DMS 273 (cell line): ENCODE measurements around the gene EIF3M.
A peak's percentile ranks its signal among the peaks of the same experiment; 100 is the strongest.

Source experiments
- DNase-seq: peaks from one replicate; lab custom pipeline; 2025; ENCODE audit not compliant: unreplicated experiment; lab: John Stamatoyannopoulos, UW

The EIF3M gene

DNA sequence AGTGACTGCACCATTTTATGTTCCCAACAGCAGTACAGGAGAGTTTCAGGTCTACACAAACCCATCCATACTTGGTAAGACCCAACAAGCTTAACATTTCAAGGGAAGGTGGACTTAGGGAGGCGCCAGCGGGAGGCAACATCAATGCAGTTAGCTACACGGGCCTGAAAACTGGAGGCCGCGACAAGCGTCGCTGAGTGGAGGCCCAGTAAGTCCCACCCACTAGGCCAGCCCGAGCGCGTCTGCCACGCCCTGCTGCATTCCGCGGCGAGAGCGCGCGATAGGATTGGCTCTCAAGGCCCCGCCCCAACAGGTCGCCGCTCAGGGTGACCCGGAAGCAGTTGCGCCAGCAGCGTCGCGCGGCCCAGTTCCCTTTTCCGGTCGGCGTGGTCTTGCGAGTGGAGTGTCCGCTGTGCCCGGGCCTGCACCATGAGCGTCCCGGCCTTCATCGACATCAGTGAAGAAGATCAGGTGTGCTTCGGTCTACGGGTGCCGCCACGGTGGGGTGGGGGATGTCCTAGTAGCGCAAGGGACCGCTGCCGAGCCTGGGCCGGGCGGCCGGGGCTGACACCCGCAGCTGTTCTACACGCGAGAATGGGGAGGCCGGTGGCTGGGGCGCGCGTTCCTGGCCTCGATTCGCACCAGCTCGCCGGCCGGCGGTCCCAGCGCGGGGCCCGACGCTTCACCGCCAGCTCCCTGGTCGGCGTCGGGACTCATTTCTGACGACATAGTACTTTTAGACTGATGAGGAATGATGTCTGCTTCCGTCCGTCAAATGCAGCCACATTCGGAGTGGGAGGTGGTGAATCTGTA, at the start of gene EIF3M:
TSS of gene EIF3M (plus strand) at position 373 of the 813 bp plus-strand sequence. CDS start at position 430, 57 bp downstream.
- DNase-seq, result peak; percentile 96

DNA sequence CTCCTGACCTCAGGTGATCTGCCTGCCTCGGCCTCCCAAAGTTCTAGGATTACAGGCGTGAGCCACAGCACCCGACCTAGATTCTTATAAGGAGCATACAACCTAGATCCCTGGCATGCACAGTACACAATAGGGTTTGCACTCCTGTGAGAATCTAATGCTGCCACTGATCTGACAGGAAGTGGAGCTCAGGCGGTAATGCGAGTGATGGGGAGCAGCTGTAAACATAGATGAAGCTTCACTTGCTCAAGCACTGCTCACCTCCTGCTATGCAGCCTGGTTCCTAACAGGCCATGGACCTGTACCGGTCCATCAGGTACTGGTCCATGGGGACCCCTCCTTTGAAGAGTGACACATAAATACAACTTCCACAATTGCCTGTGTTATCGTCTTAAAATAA, 44.8 kb upstream of the EIF3M start:
- no peak for DNase-seq

DNA sequence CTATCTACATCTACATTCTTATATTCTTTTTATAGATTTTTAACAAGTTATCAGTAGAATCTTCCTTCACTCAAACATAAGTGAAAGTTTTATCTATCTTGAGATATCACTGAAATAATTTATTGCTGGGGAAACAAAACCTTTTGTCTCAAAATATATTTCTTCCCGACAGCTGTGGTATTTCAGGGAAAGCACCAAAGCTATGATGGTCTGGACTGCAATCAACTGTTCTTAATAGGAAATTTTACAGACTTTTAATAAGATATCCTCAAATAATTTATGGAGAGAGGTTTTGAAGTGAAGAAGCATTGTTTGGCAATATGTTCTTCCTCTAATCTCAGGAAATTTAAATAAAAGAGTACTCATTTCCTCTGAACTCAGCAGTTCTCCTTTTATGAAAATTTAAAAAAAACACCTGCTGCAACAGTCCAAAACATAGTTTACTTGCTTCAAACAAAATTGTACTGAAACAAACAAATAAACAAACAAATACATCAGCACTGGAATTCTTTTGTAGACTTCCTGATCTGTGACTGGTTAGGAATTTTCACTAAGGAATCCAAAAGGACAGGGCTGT, 33.9 kb upstream of the EIF3M start:
- no peak for DNase-seq

DNA sequence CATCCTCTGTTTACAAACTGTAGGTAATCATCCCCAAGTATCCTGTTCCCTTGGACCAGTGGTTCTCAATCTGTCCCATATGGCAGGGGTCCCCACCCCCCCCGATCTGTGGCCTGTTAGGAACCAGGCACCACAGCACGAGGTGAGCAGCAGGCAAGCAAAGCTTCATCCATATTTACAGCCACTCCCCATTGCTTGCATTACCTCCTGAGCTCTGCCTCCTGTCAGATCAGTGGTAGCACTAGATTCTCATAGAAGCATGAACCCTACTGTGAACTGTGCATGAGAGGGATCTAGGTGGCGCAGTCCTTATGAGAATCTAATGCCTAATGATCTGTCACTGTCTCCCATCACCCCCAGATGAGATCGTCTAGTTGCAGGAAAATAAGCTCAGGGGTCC, 33.4 kb upstream of the EIF3M start:
- peak; percentile 9 for DNase-seq

DNA sequence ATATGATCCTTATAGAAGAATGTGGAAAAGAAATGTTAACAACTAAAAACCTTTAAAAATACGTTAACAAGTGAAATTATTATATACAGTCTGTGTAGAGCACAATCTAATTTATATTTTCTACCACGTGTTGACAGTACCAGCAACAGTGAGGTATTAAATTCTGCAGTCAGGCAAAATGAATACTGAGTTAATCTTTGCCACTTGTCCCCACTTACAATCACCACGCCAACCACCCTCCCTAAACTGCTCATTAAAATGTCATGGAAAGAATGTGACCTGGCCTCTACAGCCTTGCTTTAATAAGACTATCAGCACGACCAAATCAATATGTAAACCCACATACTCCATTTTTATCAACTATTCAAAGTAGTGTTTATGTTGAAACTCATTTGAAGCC, 28.5 kb upstream of the EIF3M start:
- no peak for DNase-seq

DNA sequence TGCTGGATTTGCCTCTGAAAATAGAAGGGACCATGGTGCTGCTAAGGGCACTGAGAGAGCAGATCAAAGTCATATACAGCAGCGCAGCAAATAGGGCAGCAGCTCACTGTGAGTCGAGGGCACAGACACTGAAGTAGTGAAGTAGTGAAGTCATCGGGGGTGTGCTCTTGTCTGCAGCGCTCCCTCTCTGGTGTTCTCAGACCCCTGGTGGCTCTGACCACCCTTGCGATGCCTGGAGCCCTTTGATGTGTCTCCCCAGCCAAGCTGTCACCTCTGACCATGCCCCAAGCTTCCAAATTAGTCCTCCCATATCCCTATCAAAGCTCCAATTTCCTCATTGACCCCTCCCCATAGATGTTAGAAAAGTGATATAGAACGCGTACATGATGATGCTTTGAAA, 27.7 kb upstream of the EIF3M start:
- no peak for DNase-seq

DNA sequence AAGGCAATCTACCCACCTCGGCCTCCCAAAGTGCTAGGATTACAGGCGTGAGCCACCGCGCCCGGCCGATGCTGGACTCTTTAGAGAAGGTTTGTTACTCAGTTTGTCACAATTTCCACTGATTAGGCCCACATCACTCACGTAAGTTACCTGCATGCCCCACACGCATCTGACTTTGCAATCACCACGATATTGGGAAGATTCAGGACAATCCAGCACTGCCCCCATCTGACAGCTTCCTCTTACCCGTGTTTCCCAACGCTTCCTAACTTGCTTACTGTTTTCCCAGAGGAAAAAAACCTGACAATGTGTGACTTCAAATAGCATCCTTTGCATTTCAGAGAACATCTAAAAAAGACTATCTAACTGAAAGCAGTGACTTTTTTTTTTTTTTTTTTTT, 21.8 kb upstream of the EIF3M start:
- DNase-seq, result peak; percentile 1

DNA sequence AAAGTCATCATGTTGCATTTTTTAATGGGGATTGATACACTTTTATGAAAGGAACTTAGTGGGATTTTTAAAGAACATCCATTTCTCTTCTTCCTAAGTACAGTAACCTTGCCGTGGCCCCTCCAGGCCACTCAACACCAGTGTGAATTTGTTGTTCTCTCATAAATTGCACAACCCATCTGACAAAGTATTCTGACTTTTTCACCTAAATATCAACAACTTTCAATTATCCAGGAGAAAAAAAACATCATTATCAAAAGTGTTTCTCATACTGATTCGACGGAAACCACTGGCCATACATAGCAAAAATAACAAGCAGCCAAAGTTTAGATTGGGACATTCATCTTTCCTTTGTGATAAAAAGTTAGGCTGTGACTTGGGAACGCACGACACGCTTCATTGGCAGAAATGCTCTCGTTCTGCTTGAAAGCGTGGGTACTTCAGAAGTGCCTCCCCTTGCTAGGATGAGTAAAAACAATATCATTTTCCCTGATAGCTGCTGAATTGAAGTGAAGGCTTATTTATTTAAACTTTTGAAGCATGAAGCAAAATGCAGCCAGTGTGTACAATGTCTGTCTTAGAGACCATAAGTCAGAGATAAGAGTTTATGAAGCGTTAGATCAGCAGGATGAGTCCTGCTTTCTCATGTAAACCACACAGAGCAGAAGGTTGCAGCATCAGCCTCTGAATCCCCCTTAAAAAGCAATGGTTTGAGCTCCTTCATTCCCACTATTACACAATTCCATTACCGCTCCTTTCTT, 20.6 kb upstream of the EIF3M start:
- DNase-seq, result no peak

DNA sequence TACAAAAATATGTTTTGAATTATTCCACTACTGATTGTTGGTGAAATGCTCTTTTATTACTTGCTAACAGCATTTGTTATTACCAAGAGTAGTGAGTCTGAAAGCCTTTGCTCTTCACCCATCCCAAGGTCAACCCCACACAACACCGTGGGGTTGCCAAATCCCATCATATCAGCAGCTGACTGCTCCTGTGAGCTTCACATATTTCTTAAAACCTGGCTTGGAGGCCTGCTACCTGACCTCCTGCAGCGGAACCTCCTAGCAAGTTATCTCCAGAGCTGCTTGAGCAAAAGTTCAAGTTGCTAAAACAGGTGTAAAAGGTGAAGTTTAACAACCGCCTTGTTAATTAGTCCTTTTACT, 20.1 kb upstream of the EIF3M start:
- no peak for DNase-seq

DNA sequence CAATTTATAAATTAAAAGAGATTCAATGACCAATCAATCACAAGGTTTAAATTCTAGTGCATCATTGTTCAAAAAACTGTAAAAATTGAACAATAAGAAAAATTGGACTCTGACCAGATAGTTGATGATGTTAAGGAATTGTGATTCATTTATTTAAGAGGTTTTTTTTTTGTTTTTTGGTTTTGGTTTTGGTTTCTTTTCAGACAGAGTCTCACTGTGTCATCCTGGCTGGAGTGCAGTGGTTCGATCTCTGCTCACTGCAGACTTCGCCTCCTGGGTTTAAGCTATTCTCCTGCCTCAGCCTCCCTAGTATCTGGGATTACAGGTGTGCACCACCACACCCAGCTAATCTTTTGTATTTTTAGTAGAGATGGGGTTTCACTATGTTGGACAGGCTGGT, 17.1 kb upstream of the EIF3M start:
- no peak for DNase-seq

DNA sequence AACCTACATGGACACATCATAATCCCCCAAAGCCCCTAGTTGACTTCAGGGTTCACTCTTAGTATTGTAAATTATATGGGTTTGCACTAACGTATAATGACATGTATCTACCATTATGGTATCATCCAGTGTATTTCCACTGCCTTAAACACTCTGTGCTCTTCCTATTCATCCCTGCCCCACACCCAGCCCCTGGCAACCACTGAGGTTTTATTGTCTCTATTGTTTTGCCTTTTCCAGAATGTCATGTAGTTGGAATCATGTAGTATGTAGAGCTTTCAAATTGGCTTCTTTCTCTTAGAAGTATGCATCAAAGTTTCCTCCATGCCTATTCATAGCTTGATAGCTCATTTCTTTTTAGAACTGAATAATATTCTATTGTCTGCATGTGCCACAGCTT, 16.5 kb upstream of the EIF3M start:
- no peak for DNase-seq

DNA sequence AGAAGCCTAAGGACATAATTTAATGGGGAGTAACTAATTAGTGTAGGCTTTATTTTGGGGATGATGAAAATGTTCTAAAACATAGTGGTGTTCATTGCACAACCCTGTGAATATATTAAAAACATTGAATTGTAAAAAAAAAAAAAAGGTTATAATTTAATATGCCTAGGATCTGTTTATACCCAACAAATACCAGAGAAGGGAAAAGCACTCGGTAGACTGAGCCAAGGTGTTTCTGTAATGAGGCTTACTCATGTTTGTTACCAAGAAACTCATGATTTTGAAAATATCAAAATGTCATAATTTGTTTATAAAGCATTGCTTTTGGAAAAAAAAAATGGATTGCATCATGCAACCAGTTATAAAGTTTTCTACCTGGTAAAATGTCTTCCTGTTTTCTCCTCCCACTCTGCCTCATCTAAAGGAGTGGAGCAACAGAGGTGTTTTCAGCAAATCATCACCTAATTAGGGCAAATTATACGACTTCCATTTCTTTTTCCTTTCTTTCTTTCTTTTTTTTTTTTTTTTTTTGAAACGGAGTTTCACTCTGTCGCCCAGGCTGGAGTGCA, 14.2 kb upstream of the EIF3M start:
- no peak for DNase-seq

DNA sequence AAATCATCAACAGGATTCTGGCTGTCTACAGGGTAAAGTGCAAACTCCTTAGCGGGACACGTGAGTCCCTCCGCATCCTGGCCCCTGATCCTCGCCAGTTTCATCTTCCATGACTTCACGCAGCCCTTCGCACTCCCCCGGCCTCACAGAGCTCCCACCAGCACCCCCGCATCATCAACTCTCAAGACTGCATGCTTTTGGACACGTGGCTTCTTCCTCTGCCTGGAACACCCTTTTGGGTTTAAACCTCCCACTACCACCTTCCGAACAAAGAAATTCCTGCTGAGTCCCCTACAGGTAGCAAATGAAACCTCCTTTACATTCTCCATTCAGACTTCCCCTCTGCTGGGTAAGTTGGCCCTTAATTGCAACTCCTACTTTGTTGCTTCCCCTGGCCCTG, 12.6 kb upstream of the EIF3M start:
- no peak for DNase-seq

DNA sequence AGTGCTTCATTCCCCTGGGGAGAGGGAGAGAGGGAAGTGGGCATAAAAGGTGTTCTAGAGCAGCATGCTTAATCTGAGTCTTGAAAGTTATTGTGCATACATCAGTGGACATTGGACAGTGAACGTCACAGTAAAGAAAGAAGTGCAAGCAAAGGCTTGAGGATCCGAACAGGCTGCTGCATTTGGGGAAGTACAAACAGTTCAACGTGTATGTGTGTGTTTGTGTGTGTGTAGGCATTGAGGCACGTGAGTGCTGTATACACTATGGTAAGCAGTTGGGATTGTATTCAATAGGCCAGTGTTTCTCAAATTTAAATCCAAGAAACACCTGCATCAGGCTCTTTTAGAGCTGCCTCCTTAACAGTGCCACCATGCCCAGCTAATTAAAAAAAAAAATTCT, 10.4 kb upstream of the EIF3M start:
- no peak for DNase-seq

DNA sequence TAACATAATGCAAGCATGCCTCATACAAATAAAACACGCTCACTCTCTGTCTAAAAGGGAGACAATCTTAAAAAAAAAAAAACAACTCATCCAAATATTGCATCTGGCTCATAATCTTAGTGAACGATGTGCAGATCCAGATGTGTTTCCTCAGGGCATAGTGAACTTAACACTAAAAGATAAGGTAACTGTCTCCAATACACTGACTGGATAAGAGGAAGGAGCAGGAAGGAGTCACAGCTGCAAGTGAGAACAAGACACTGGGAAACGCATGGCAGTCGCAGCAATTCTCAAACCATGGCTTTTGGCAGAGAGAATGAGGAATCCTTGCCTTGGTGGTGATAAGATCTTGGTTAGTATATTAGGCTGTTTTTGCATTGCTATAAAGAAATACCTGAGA, 9.2 kb upstream of the EIF3M start:
- no peak for DNase-seq

DNA sequence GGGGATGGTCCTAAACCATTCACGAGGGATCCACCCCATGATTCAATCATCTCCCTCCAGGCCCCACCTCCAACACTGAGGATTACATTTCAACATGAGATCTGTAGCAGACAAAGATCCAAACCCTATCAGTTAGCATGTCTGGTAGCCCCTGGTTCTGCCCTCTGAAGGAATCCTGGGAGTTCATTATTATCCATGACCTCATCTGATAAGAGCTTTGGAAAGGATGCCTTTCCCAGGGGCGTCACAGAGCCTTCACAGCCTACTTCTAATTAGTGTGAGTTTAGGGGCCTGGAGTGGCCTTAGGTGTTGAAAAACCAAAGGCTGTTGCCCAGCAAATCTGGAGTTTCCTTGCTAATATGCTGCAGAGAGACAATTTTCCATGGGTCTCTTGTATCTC, 8.6 kb upstream of the EIF3M start:
- DNase-seq, result no peak

DNA sequence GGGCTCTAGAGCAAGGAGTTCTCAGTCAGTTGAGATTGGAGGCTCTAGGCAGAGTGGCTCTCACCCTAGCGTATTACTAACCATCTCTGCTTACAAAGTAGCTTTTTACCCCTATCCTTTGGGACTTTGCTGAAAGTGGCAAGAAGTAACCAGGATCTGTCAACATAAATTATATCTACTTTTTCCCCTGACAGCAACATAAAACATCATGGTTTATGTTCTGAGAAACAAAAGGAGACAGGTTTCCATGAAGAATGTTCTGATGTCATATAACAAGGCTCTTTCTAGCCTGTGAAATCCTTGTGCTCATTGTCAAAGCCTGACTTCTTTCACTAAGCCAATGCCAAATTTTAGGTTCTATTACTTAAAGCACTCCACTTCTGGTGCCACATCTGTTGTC, 7.2 kb upstream of the EIF3M start:
- no peak for DNase-seq

DNA sequence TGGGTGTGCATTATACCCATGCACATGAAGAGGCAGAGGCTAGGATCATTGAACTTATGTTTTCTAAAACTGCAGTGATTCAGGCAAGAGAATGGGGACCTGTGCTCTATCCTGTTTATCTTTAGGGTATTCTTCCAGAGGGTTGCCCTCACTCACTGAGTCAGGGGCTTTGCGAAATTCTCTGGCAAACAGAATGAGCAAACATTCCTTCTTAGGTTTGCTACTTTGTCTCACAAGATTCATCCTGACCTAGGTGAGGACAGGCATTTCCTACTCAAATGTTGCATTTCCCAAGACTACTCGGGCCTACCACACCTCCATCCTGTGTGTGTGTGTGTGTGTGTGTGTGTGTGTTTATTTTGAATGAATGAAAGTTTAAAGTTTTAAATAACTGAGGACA, 2.7 kb upstream of the EIF3M start:
- no peak for DNase-seq

DNA sequence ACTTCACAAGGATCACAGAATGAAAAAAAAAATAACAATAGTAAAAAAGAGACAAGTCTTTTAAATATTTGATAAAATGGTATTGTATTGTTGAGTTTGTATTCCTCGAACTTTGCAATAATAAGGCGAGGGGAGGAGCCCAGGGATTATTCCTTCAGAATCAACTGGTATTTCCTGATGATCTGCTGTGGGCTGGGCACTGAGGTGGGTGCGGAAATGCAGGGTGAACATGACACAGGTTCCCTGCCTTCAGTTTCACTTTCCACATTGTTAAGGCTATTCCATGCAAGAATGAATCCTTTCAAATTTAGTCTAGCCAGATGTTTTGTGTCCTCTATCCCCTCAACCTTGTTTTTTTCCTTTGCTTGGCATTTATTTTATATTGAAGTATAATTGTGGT, 2.1 kb upstream of the EIF3M start:
- no peak for DNase-seq

DNA sequence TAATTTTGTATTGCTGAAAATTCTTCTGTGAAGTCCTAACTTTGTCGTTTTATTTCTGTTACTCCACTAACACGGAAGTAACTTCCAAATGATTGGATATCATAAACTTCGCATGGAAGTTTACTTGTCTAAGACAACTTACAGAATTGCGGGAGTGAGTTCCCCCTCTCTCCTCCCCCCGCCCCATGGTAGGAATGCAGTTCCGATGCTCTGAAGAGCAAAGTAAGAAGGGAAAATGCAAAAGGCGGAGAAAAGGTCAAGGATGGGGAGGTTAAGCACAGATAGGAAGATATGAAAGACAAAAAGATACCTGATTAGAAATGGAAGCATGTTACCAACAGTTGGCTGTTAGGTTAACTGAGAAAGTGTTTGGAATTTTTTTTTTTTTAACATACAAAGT, 1.3 kb downstream of the EIF3M start:
- peak; percentile 14 for DNase-seq

DNA sequence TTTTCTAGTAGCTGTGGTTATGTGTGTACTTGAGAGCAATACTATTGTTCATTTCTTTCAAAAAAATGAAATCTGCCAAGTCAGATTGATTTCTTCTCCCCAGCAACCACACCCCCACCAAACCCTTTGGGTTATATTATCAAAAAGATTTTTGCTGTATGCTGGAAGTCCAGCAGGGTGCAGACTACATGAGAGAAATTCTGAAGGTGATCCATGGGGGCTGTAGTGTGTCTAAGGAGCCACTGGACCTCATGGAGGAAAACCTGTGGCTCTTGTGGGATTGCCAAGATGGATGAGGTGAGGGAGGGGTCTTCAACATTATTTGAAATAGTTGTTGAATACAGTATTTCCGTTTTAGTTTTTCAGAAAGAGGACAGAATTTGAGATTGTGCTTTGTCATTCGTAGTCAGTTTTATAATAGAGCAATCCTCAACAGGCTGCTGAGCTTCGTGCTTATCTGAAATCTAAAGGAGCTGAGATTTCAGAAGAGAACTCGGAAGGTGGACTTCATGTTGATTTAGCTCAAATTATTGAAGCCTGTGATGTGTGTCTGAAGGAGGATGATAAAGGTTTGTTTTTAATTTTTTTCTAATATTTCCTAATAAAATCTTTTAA, 3.1 kb downstream of the EIF3M start:
- peak; percentile 54 for DNase-seq

DNA sequence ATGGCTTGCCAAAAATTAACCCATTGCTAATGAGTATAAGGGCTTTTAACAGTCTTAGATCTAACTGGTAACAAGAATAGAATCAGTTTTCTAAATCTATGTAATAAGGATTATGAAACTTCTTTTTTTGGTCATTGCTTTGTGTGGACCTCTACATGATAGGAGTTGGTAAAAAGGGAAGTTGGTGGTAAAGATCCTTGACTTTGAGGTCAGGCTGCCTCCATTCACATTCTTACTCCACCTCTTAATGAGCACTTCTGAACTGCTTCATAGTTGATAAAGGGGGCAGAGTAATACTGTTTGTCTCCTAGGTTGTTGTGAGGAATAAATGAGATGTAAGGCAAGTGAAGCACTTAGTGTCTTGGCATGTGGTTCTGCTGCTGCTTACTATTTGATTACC, 10.6 kb downstream of the EIF3M start:
- DNase-seq, result no peak
